HFFc6 (cell line): Measurements from ENCODE around the gene POLR2I. TPM values are rescaled to one million over a fixed set of nuclear protein-coding genes. Genes with fewer than 3 reads are reported as not detected.
"Not testable (repeated sequence)": the region's sequence is repeated elsewhere in the genome, so short reads cannot be mapped to it uniquely, and the experiment has no call there.

Source experiments
- DNase-seq: peaks from one replicate; pipeline ENCODE4 v3.0.0-alpha.2; 2018
- H3K27ac Mint-ChIP-seq: 2 replicates; pipeline ENCODE4 v1.8.0; 2020; ENCODE audit warnings: mild to moderate bottlenecking, mixed read lengths
- H3K27me3 Mint-ChIP-seq: 2 replicates; pipeline ENCODE4 v1.8.0; 2021; ENCODE audit warnings: mild to moderate bottlenecking, moderate library complexity, mixed read lengths; ENCODE audit not compliant: insufficient read depth
- H3K36me3 Mint-ChIP-seq: 2 replicates; pipeline ENCODE4 v1.8.0; 2021; ENCODE audit warnings: low read depth, mixed read lengths
- H3K4me1 Mint-ChIP-seq: 2 replicates; pipeline ENCODE4 v1.8.0; 2020; ENCODE audit warnings: low read depth, mixed read lengths
- H3K4me3 Mint-ChIP-seq: 2 replicates; pipeline ENCODE4 v1.8.0; 2020; ENCODE audit warnings: mild to moderate bottlenecking, moderate library complexity, mixed read lengths
- H3K9me3 Mint-ChIP-seq: 2 replicates; pipeline ENCODE4 v1.8.0; 2020; ENCODE audit warnings: mild to moderate bottlenecking, mixed read lengths
- total RNA-seq, 6 experiments: library from RNA; stranded (reverse); fragmentation: NEBNext Ultra II Directional; extraction: Animal tissue kit (Norgen Biotek cat#: 25700); gene quantifications; 2 replicates in 1 of 6; 3 replicates in 5 of 6; pipeline ENCODE4 v1.2.3, GENCODE V29; 2021
- TF ChIP-seq, protein P1 (sequence below): fragments of 200-600 bp; sonication (generic); IDR thresholded peaks from 2 replicates; pipeline ENCODE4 v1.5.0; 2021; ENCODE audit warnings: antibody characterized with exemption, mild to moderate bottlenecking

The POLR2I gene
- total RNA-seq, 6 experiments from 2014 or later, result 64.1 to 75.1 (median 69.2) TPM

DNA sequence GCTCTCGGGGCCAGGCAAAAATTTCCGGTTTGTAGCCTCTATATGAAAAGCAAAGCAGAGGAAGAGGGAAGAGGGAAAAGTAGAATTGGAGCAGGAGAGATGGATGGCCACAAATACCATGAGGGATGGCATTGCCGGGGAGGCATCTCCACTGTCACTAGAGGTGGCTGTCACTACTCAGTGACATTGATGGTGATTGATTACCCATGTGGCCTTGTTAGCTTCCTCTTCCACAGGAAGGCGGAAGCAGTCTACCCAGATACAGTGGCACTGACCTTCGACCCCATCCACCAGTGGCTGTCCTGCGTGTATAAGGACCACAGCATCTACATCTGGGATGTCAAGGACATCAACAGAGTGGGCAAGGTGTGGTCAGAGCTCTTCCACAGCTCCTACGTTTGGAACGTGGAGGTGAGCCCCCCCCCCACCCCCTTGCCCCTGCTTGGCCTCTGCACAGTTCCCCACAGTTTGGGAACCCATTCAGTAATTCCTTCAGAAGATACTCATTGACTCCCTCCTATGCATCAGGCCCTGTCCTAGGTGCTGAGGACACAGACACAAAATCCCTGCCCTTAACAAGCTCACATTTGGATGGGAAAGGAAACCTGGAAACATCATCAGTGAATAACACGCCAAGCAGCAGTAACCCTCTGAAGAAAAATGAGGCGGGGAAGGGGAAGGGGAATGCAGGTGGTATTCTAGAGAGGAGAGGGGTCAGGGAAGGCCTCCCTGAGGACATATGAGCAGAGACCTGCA, 41.4 kb downstream of the POLR2I start:
- H3K27ac Mint-ChIP-seq, result no peak overlapping the region
- peaks cover 27% of the 10 kb centered on the region for H3K36me3 Mint-ChIP-seq
- no peaks in the 10 kb centered on the region for H3K9me3 Mint-ChIP-seq
- H3K4me3 Mint-ChIP-seq, result no peak overlapping the region
- peaks cover 8% of the 10 kb centered on the region for H3K27me3 Mint-ChIP-seq
- TF ChIP-seq, protein P1, sequence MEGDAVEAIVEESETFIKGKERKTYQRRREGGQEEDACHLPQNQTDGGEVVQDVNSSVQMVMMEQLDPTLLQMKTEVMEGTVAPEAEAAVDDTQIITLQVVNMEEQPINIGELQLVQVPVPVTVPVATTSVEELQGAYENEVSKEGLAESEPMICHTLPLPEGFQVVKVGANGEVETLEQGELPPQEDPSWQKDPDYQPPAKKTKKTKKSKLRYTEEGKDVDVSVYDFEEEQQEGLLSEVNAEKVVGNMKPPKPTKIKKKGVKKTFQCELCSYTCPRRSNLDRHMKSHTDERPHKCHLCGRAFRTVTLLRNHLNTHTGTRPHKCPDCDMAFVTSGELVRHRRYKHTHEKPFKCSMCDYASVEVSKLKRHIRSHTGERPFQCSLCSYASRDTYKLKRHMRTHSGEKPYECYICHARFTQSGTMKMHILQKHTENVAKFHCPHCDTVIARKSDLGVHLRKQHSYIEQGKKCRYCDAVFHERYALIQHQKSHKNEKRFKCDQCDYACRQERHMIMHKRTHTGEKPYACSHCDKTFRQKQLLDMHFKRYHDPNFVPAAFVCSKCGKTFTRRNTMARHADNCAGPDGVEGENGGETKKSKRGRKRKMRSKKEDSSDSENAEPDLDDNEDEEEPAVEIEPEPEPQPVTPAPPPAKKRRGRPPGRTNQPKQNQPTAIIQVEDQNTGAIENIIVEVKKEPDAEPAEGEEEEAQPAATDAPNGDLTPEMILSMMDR, result no peak
- H3K4me1 Mint-ChIP-seq, result peaks cover 10% of the 10 kb centered on the region
- no peak for DNase-seq

DNA sequence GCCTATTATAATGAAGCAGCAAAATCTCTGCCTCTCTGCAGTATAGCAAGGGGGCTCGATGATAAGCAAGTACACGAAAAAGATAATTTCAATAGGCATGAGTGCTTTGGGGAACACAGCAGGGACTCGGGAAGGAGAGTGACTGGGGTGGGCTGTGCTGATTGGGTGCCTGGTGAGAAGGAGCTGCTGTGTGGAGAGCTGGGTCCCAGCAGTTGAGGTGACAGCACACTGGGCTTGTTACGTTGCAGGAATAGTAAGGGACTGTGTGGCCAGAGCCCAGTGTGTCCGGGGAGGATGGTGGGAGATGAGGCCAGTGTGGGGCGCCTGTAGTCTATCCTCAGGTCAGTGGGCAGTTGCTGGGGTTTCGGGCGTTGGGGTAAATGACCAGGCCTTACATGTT, 42.6 kb downstream of the POLR2I start:
- Mint-ChIP-seq H3K4me1 (peaks cover 10% of the 10 kb centered on the region), H3K27ac (no peak overlapping the region), H3K4me3 (no peak overlapping the region), H3K36me3 (peaks cover 33% of the 10 kb centered on the region), H3K27me3 (peaks cover 8% of the 10 kb centered on the region), H3K9me3 (no peaks in the 10 kb centered on the region)
- TF ChIP-seq, protein P1, result no peak
- DNase-seq, result no peak

DNA sequence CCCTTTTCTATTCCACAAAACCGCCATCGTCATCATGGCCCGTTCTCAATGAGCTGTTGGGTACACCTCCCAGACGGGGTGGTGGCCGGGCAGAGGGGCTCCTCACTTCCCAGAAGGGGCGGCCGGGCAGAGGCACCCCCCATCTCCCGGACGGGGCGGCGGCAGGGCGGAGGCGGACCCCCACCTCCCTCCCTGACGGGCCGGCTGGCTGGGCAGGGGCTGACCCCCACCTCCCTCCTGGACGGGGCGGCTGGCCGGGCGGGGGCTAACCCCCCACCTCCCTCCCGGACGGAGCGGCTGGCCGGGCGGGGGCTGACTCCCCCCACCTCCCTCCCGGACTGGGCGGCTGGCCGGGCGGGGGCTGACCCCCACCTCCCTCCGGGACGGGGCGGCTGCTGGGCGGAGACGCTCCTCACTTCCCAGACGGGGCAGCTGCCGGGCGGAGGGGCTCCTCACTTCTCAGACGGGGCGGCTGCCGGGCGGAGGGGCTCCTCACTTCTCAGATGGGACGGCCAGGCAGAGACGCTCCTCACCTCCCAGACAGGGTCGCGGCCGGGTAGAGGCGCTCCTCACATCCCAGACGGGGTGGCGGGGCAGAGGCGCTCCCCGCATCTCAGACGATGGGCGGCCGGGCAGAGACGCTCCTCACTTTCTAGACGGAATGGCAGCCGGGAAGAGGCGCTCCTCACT, 45.7 kb downstream of the POLR2I start:
- not testable (repeated sequence) for H3K27me3 Mint-ChIP-seq, H3K27ac Mint-ChIP-seq
- peaks cover 40% of the 10 kb centered on the region for H3K36me3 Mint-ChIP-seq

DNA sequence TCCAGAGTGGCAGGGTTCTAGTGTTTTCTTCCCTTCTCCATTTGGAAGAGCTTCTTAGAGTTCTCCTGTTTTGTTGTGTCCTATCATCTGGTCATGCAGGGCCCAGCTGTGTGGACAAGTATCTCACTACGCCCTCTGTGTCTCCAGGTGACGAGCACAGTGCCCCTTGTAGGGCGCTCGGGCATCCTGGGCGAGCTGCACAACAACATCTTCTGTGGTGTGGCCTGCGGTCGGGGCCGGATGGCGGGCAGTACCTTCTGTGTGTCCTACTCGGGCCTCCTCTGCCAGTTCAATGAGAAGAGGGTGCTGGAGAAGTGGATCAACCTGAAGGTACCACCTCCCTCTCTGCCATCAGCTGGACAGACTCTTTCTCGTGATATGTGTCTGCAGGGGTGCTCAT, 47.0 kb downstream of the POLR2I start:
- H3K27ac Mint-ChIP-seq, result no peak overlapping the region
- TF ChIP-seq, protein P1, result no peak
- no peak for DNase-seq
- peaks cover 10% of the 10 kb centered on the region for H3K4me1 Mint-ChIP-seq
- H3K36me3 Mint-ChIP-seq, result peaks cover 34% of the 10 kb centered on the region
- H3K9me3 Mint-ChIP-seq, result no peaks in the 10 kb centered on the region
- H3K4me3 Mint-ChIP-seq, result no peak overlapping the region
- H3K27me3 Mint-ChIP-seq, result peaks cover 8% of the 10 kb centered on the region

More for the DNA sequence above, 45.7 kb downstream of the POLR2I start:
- H3K9me3 Mint-ChIP-seq, DNase-seq, H3K4me3 Mint-ChIP-seq: not testable (repeated sequence)
- peaks cover 10% of the 10 kb centered on the region for H3K4me1 Mint-ChIP-seq

DNA sequence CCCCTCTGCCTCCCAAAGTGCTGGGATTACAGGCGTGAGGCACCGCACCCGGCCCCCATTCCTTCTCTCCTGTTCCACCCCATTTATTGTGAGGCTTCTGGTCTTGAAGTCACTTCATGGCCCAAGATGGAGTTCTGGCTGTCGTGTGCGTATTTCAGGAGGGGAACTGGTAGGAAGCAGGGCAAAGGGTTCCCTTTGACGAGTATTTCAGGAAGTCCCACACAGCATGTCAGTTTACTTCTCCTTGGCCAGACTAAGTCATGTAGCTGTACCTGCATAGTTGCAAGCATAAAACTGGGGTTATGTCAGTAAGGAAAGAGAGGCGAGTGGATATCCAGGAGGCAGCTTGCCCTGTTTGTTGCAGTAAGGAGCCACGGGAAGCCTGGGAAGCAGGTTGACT, 49.8 kb downstream of the POLR2I start:
- Mint-ChIP-seq H3K27me3 (no peaks in the 10 kb centered on the region), H3K9me3 (no peaks in the 10 kb centered on the region), H3K27ac (no peak overlapping the region), H3K36me3 (peaks cover 33% of the 10 kb centered on the region), H3K4me3 (no peak overlapping the region), H3K4me1 (no peaks in the 10 kb centered on the region)
- TF ChIP-seq, protein P1, result no peak
- no peak for DNase-seq

Other genes with a start within 250 kb of the POLR2I start
- gene APLP1, start 246.3 kb downstream of the POLR2I start, total RNA-seq, result 10 to 100 TPM; 24.3 to 39.7 (median 38.1) TPM
- 1 to 10 TPM; 3.9 to 7.2 (median 5.3) TPM for gene NFKBID, start 214.3 kb downstream of the POLR2I start, total RNA-seq
- gene HCST, start 212.3 kb downstream of the POLR2I start, total RNA-seq, result 1 to 10 TPM in 5 of 6 experiments, under 1 TPM in 1; 0.96 to 4.1 (median 1.2) TPM
- not detected for gene TYROBP, start 206.6 kb downstream of the POLR2I start, total RNA-seq
- gene LRFN3, start 178.5 kb downstream of the POLR2I start, total RNA-seq, result 10 to 100 TPM; 15.3 to 21.0 (median 19.1) TPM
- gene SDHAF1, start 119.7 kb downstream of the POLR2I start, total RNA-seq, result 10 to 100 TPM in 2 of 6 experiments, 1 to 10 TPM in 4; 8.2 to 12.5 (median 8.9) TPM
- under 1 TPM; 0.07 to 0.40 (median 0.29) TPM for gene SYNE4, start 106.1 kb downstream of the POLR2I start, total RNA-seq
- 10 to 100 TPM; 25.3 to 31.5 (median 28.5) TPM for gene ALKBH6, start 100.7 kb downstream of the POLR2I start, total RNA-seq
- gene CLIP3, start 82.0 kb downstream of the POLR2I start, total RNA-seq, result 10 to 100 TPM; 62.2 to 93.1 (median 83.9) TPM
- 1 to 10 TPM; 5.2 to 6.4 (median 5.5) TPM for gene THAP8, start 60.6 kb downstream of the POLR2I start, total RNA-seq
- gene WDR62, start 60.0 kb downstream of the POLR2I start, total RNA-seq, result 10 to 100 TPM in 5 of 6 experiments, 1 to 10 TPM in 1; 6.5 to 13.8 (median 13.0) TPM
- not detected for gene OVOL3, start 3.7 kb downstream of the POLR2I start, total RNA-seq
- gene TBCB, start 593 bp upstream of the POLR2I start, total RNA-seq, result 100 to 1,000 TPM; 229 to 266 (median 243) TPM
- gene CAPNS1, start 25.2 kb upstream of the POLR2I start, total RNA-seq, result 1,000 to 10,000 TPM; 1,039 to 1,309 (median 1,209) TPM
- gene COX7A1, start 37.6 kb upstream of the POLR2I start, total RNA-seq, result 100 to 1,000 TPM in 2 of 6 experiments, 10 to 100 TPM in 4; 59.8 to 139 (median 85.5) TPM
- gene ZNF565, start 99.8 kb upstream of the POLR2I start, total RNA-seq, result 1 to 10 TPM; 2.7 to 3.7 (median 3.1) TPM
- gene ZNF146, start 100.2 kb upstream of the POLR2I start, total RNA-seq, result 10 to 100 TPM; 49.7 to 58.2 (median 56.6) TPM